GM21723 (cell line): Measurements from ENCODE around the gene ELN.

Source experiments
- ATAC-seq: cut with Tn5 transposase; IDR thresholded peaks from one replicate; pipeline ENCODE4 v1.9.1; 2021; ENCODE audit warnings: mild to moderate bottlenecking, moderate library complexity; ENCODE audit not compliant: unreplicated experiment

The ELN gene

GRCh38 chr7:74023092-74023536, 4.9 kb upstream of the ELN start:
- no peak for ATAC-seq

- ATAC-seq: no peak
Observed at GRCh38 chr7:74023786-74024185, 4.2 kb upstream of the ELN start.

- ATAC-seq: no peak
Observed at GRCh38 chr7:74025146-74025545, 2.8 kb upstream of the ELN start.

GRCh38 chr7:74025730-74026129, 2.2 kb upstream of the ELN start:
- no peak for ATAC-seq

GRCh38 chr7:74026406-74026902, 1.5 kb upstream of the ELN start:
- no peak for ATAC-seq

- peak; percentile 60 for ATAC-seq
Observed at GRCh38 chr7:74026903-74027682, 880 bp upstream of the ELN start.

GRCh38 chr7:74028321-74028838, 407 bp downstream of the ELN start:
- no peak for ATAC-seq

- no peak for ATAC-seq
Observed at GRCh38 chr7:74029089-74029785, 1.3 kb downstream of the ELN start.

GRCh38 chr7:74029991-74030415, 2.0 kb downstream of the ELN start:
- no peak for ATAC-seq

- no peak for ATAC-seq
Observed at GRCh38 chr7:74030861-74031260, 2.9 kb downstream of the ELN start.

GRCh38 chr7:74031403-74032190, 3.6 kb downstream of the ELN start:
- ATAC-seq: no peak

- no peak for ATAC-seq
Observed at GRCh38 chr7:74032191-74032490, 4.2 kb downstream of the ELN start.

- no peak for ATAC-seq
Observed at GRCh38 chr7:74032624-74033371, 4.8 kb downstream of the ELN start.

GRCh38 chr7:74033372-74034311, 5.7 kb downstream of the ELN start:
- ATAC-seq: no peak

GRCh38 chr7:74037609-74038008, 9.6 kb downstream of the ELN start:
- no peak for ATAC-seq

- no peak for ATAC-seq
Observed at GRCh38 chr7:74038194-74038961, 10.4 kb downstream of the ELN start.

GRCh38 chr7:74039337-74039736, 11.4 kb downstream of the ELN start:
- no peak for ATAC-seq

- no peak for ATAC-seq
Observed at GRCh38 chr7:74040101-74040790, 12.3 kb downstream of the ELN start.
